Upper lobe of left lung (tissue), 4 donors: ENCODE data around the gene SENP7.

ENCODE experiments used
- CTCF ChIP-seq, 6 experiments: fragments of 450-650 bp in 4 of 6; fragments of 200-600 bp in 2 of 6; sonication (generic) in 2 of 6; IDR thresholded peaks; one replicate each; pipeline ENCODE4 v1.5.1; 2016 to 2019; ENCODE audit warnings: antibody characterized with exemption in 6 of 6
- EP300 ChIP-seq, 4 donors: sonication (generic); formaldehyde crosslinking; IDR thresholded peaks; one replicate each; pipeline ENCODE4 v1.5.1; 2017; ENCODE audit warnings: antibody characterized with exemption in 4 of 4, control low read depth in 2 of 4
- POLR2A ChIP-seq, 4 donors: fragments of 450-650 bp; IDR thresholded peaks; one replicate each; pipeline ENCODE4 v1.5.1; 2016 to 2017; ENCODE audit warnings: antibody characterized with exemption in 4 of 4, mild to moderate bottlenecking in 2 of 4

GRCh38 chr3:101513419-101513986 is 491 bp upstream of the SENP7 start:
- TF ChIP-seq CTCF (IDR thresholded peaks at IDR 0.05) (no peak), EP300 (IDR thresholded peaks at IDR 0.05) (no peak), POLR2A (IDR thresholded peaks at IDR 0.05) (no peak)
